ENCODE results near the gene FOXB1.

The FOXB1 gene

GRCh38 chr15:60001610-60002527 lies 2.2 kb upstream of the FOXB1 start:
- Mint-ChIP-seq H3K36me3 (ENCODE audit: insufficient read depth) (peaks cover 86% of the 10 kb centered on the region), H3K4me3 (peak overlapping the region; percentile 13 to 17), H3K27me3 (peaks cover 93 to 100% of the 10 kb centered on the region in 2 donors), H3K4me1 (ENCODE audit: low read depth in 2 of 2) (peaks cover 36% of the 10 kb centered on the region in 2 donors), H3K27ac (peak overlapping the region in 1 of 2 donors; percentile 78), H3K9me3 (peaks cover 0 to 10% of the 10 kb centered on the region in 2 donors)
- no peak for DNase-seq
- no peak for ATAC-seq (replicated peaks)

- Mint-ChIP-seq H3K27me3 (peaks cover 86 to 95% of the 10 kb centered on the region in 2 donors), H3K4me3 (peak overlapping the region; percentile 13 to 17), H3K4me1 (ENCODE audit: low read depth in 2 of 2) (peaks cover 30 to 33% of the 10 kb centered on the region in 2 donors), H3K9me3 (peaks cover 0 to 10% of the 10 kb centered on the region in 2 donors), H3K36me3 (ENCODE audit: insufficient read depth) (peaks cover 80% of the 10 kb centered on the region), H3K27ac (peak overlapping the region in 1 of 2 donors; percentile 78)
- ATAC-seq (replicated peaks) (no peak), DNase-seq (no peak)
These were observed 1.4 kb upstream of the FOXB1 start for GRCh38 chr15:60002528-60003218.

- DNase-seq (no peak), ATAC-seq (replicated peaks) (no peak)
- Mint-ChIP-seq H3K27ac (peak overlapping the region in 1 of 2 donors; percentile 6), H3K36me3 (ENCODE audit: insufficient read depth) (peaks cover 80% of the 10 kb centered on the region), H3K27me3 (peaks cover 85 to 95% of the 10 kb centered on the region in 2 donors), H3K4me3 (peak overlapping the region; percentile 96 to 98), H3K4me1 (ENCODE audit: low read depth in 2 of 2) (peaks cover 28 to 33% of the 10 kb centered on the region in 2 donors), H3K9me3 (peaks cover 0 to 10% of the 10 kb centered on the region in 2 donors)
These were observed 685 bp upstream of the FOXB1 start for GRCh38 chr15:60003243-60004008.

- ATAC-seq (replicated peaks) (no peak), DNase-seq (no peak)
- H3K27me3 Mint-ChIP-seq: peaks cover 85 to 95% of the 10 kb centered on the region in 2 donors
- peak overlapping the region; percentile 96 to 98 for H3K4me3 Mint-ChIP-seq
- H3K4me1 Mint-ChIP-seq (ENCODE audit: low read depth in 2 of 2): peaks cover 28 to 35% of the 10 kb centered on the region in 2 donors
- peak overlapping the region; percentile 92 to 97 for H3K27ac Mint-ChIP-seq
- H3K36me3 Mint-ChIP-seq (ENCODE audit: insufficient read depth): peaks cover 68% of the 10 kb centered on the region
- H3K9me3 Mint-ChIP-seq: peaks cover 0 to 10% of the 10 kb centered on the region in 2 donors
These were observed 788 bp downstream of the FOXB1 start for GRCh38 chr15:60004846-60005351.

- peaks cover 25 to 34% of the 10 kb centered on the region in 2 donors for H3K4me1 Mint-ChIP-seq (ENCODE audit: low read depth in 2 of 2)
- peak overlapping the region; percentile 96 to 98 for H3K4me3 Mint-ChIP-seq
These were observed 1.5 kb downstream of the FOXB1 start for GRCh38 chr15:60005352-60006202.

GRCh38 chr15:60006203-60006862 lies 2.2 kb downstream of the FOXB1 start:
- Mint-ChIP-seq H3K9me3 (peaks cover 0 to 9% of the 10 kb centered on the region in 2 donors), H3K27ac (peak overlapping the region; percentile 92 to 97), H3K4me1 (ENCODE audit: low read depth in 2 of 2) (peaks cover 25 to 34% of the 10 kb centered on the region in 2 donors), H3K27me3 (peaks cover 85 to 95% of the 10 kb centered on the region in 2 donors), H3K36me3 (ENCODE audit: insufficient read depth) (peaks cover 54% of the 10 kb centered on the region), H3K4me3 (peak overlapping the region; percentile 96 to 98)
- DNase-seq (no peak), ATAC-seq (replicated peaks) (peak; percentile 75)

More at GRCh38 chr15:60005352-60006202, 1.5 kb downstream of the FOXB1 start:
- peak overlapping the region; percentile 92 to 97 for H3K27ac Mint-ChIP-seq
- ATAC-seq (replicated peaks) (peak; percentile 16), DNase-seq (no peak)
- peaks cover 0 to 10% of the 10 kb centered on the region in 2 donors for H3K9me3 Mint-ChIP-seq
- H3K27me3 Mint-ChIP-seq: peaks cover 85 to 95% of the 10 kb centered on the region in 2 donors
- peaks cover 61% of the 10 kb centered on the region for H3K36me3 Mint-ChIP-seq (ENCODE audit: insufficient read depth)

- Mint-ChIP-seq H3K27me3 (peaks cover 85 to 95% of the 10 kb centered on the region in 2 donors), H3K36me3 (ENCODE audit: insufficient read depth) (peaks cover 48% of the 10 kb centered on the region), H3K4me3 (peak overlapping the region; percentile 96 to 98), H3K4me1 (ENCODE audit: low read depth in 2 of 2) (peaks cover 25 to 34% of the 10 kb centered on the region in 2 donors), H3K9me3 (peaks cover 0 to 8% of the 10 kb centered on the region in 2 donors), H3K27ac (peak overlapping the region; percentile 92 to 97)
- DNase-seq: no peak
- no peak for ATAC-seq (replicated peaks)
These were observed 2.8 kb downstream of the FOXB1 start for GRCh38 chr15:60006873-60007272.

- no peak for ATAC-seq (replicated peaks)
- Mint-ChIP-seq H3K36me3 (ENCODE audit: insufficient read depth) (peaks cover 25% of the 10 kb centered on the region), H3K27me3 (peaks cover 83 to 89% of the 10 kb centered on the region in 2 donors), H3K4me3 (no peak overlapping the region), H3K9me3 (peaks cover 0 to 2% of the 10 kb centered on the region in 2 donors), H3K27ac (no peak overlapping the region), H3K4me1 (ENCODE audit: low read depth in 2 of 2) (peaks cover 25% of the 10 kb centered on the region in 2 donors)
- no peak for DNase-seq
These were observed 5.2 kb downstream of the FOXB1 start for GRCh38 chr15:60009124-60009960.

- Mint-ChIP-seq H3K4me1 (ENCODE audit: low read depth in 2 of 2) (peaks cover 17 to 18% of the 10 kb centered on the region in 2 donors), H3K27ac (no peak overlapping the region), H3K27me3 (peaks cover 83 to 89% of the 10 kb centered on the region in 2 donors), H3K4me3 (no peak overlapping the region), H3K9me3 (peaks cover 0 to 2% of the 10 kb centered on the region in 2 donors), H3K36me3 (ENCODE audit: insufficient read depth) (peaks cover 17% of the 10 kb centered on the region)
- DNase-seq (no peak), ATAC-seq (replicated peaks) (no peak)
These were observed 6.0 kb downstream of the FOXB1 start for GRCh38 chr15:60009980-60010732.

- Mint-ChIP-seq H3K27ac (no peak overlapping the region), H3K36me3 (ENCODE audit: insufficient read depth) (peaks cover 10% of the 10 kb centered on the region), H3K4me1 (ENCODE audit: low read depth in 2 of 2) (peaks cover 10 to 11% of the 10 kb centered on the region in 2 donors), H3K27me3 (peaks cover 83 to 89% of the 10 kb centered on the region in 2 donors), H3K4me3 (no peak overlapping the region), H3K9me3 (peaks cover 0 to 2% of the 10 kb centered on the region in 2 donors)
- ATAC-seq (replicated peaks) (no peak), DNase-seq (no peak)
These were observed 6.7 kb downstream of the FOXB1 start for GRCh38 chr15:60010858-60011257.

All from effector memory CD8-positive, alpha-beta T cell (primary cell).